GM18505 (cell line): ENCODE data around the gene GOLGA6B.
"Not testable (repeated sequence)": the region's sequence is repeated elsewhere in the genome, so short reads cannot be mapped to it uniquely, and the experiment has no call there.

Experiments
- ATAC-seq: cut with Tn5 transposase; IDR thresholded peaks from one replicate; pipeline ENCODE4 v1.9.1; 2021; ENCODE audit not compliant: unreplicated experiment
- POLR2A ChIP-seq: IDR thresholded peaks from 4 replicates; pipeline ENCODE4 v1.6.1; 2011; ENCODE audit warnings: borderline replicate concordance; ENCODE audit not compliant: insufficient read depth, insufficient read length; ENCODE audit errors: extremely low read depth

GOLGA6B gene

DNA sequence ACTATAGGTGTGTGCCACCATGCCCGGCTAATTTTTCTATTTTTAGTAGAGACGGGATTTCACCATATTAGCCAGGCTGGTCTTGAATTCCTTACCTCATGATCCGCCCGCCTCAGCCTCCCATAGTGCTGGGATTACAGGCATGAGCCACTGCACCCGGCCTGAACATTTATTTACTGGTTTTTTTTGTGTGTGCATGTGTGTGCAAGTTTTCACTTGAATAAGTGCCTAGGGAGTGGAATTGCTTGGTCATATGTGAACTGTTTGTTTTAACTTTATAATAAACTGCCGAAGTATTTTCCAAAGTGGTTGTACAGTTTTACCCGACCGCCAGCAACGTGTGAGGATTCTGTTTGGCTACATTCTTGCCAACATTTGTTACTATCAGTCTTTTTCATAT lies 45.6 kb downstream of the GOLGA6B start:
- TF ChIP-seq POLR2A, result no peak
- ATAC-seq, result no peak

DNA sequence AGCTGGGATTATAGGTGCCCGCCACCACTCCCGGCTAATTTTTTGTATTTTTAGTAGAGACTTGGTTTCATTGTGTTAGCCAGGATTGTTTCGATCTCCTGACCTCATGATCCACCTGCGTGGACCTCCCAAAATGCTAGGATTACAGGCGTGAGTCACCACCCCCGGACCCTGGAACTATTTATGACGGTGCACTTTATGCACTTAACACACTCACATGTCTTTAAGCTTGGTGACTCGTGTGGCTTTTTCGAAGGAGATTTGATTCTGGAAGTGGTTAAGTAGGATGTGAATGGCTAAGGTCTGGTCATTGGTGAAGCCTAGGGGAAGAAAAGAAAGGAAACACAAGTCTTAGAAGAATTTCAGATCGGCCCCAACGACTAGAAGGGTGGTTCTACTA lies 51.8 kb downstream of the GOLGA6B start:
- TF ChIP-seq POLR2A, result no peak
- no peak for ATAC-seq

DNA sequence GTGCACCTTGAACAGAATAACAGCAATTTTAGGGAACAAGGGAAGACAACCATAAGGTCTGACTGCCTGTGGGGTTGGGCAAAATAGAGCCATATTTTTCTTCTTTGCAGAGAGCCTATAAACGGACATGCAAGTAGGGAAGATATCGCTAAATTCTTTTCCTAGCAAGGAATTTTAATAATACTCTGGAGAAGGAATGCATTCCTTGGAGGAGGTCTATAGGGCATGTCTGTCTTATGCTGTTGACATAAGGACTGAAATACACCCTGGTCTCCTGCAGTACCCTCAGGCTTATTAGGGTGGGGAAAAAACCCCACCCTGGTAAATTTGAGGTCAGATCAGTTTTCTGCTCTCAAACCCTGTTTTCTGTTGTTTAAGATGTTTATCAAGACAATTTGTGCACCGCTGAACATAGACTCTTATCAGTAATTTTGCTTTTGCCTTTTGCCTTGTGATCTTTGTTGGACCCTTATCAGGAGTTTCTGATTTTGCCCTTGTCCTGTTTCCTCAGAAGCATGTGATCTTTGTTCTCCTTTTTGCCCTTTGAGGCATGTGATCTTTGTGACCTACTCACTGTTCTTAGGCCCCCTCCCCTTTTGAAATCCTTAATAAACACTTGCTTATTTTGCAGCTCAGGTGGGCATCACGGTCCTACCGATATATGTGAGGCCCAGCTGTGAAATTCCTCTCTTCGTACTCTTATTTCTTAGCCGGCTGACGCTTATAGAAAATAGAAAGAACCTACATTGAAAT lies 54.2 kb downstream of the GOLGA6B start:
- ATAC-seq, result not testable (repeated sequence)
